Vagina (tissue), 2 donors: Measurements from ENCODE around the gene SLC28A1.

Source experiments
- CTCF ChIP-seq, 3 experiments: fragments of 450-650 bp in 2 of 3; fragments of 200-600 bp in 1 of 3; sonication (generic) in 1 of 3; IDR thresholded peaks; one replicate each; pipeline ENCODE4 v1.5.1; 2017 to 2019; ENCODE audit warnings: antibody characterized with exemption in 3 of 3, mild to moderate bottlenecking in 2 of 3, moderate library complexity in 2 of 3
- POLR2A ChIP-seq, 2 donors: fragments of 450-650 bp; IDR thresholded peaks; one replicate each; pipeline ENCODE4 v1.6.1; 2017; ENCODE audit warnings: antibody characterized with exemption in 2 of 2, mild to moderate bottlenecking in 2 of 2, moderate library complexity in 2 of 2
- POLR2AphosphoS5 ChIP-seq, 2 donors: sonication (generic); formaldehyde crosslinking; IDR thresholded peaks; one replicate each; pipeline ENCODE4 v1.9.0; 2017; ENCODE audit warnings: antibody characterized with exemption in 2 of 2, mild to moderate bottlenecking in 2 of 2, low read depth in 1 of 2; ENCODE audit not compliant: insufficient read depth in 1 of 2

- TF ChIP-seq CTCF (IDR thresholded peaks at IDR 0.05) (no peak), POLR2A (IDR thresholded peaks at IDR 0.05) (no peak), POLR2AphosphoS5 (IDR thresholded peaks at IDR 0.05; ENCODE audit: insufficient read depth in 1 of 2, low read depth in 1 of 2) (no peak)
Observed at GRCh38 chr15:84879088-84879780, 5.2 kb upstream of the SLC28A1 start.
